Tibial nerve (tissue), 4 donors: ENCODE measurements around the gene CCDC47. TPM values are rescaled to one million over a fixed set of nuclear protein-coding genes. Genes with fewer than 3 reads are reported as not detected.
A peak's percentile ranks its signal among the peaks of the same experiment; 100 is the strongest.

Experiments used
- DNase-seq, 2 donors: peaks; one replicate each; pipeline ENCODE4 v3.0.0-alpha.2; 2019; ENCODE audit warnings: low spot score in 2 of 2
- H3K27ac ChIP-seq, 4 donors: fragments of 200-600 bp; sonication (generic) in 3 of 4; one replicate each; pipeline ENCODE4 v1.5.1; 2017 to 2019; ENCODE audit warnings: mild to moderate bottlenecking in 1 of 4
- H3K27me3 ChIP-seq, 2 donors: fragments of 200-600 bp; sonication (generic) in 1 of 2; one replicate each; pipeline versions ENCODE4 v1.5.1 to v1.6.0; 2017 to 2019
- H3K36me3 ChIP-seq, 3 donors: fragments of 200-600 bp; sonication (generic); one replicate each; pipeline ENCODE4 v1.5.1; 2018 to 2019
- H3K4me1 ChIP-seq, 4 donors: fragments of 200-600 bp; sonication (generic) in 3 of 4; one replicate each; pipeline ENCODE4 v1.5.1; 2017 to 2019
- H3K4me3 ChIP-seq, 4 donors: fragments of 200-600 bp; sonication (generic) in 3 of 4; one replicate each; pipeline ENCODE4 v1.5.1; 2017 to 2019; ENCODE audit warnings: mild to moderate bottlenecking in 1 of 4, moderate library complexity in 1 of 4
- H3K9me3 ChIP-seq, 4 donors: fragments of 200-600 bp; sonication (generic) in 3 of 4; one replicate each; pipeline ENCODE4 v1.5.1; 2017 to 2019
- EP300 ChIP-seq, 2 donors: sonication (generic); formaldehyde crosslinking; IDR thresholded peaks; one replicate each; pipeline ENCODE4 v1.6.1; 2017; ENCODE audit warnings: antibody characterized with exemption in 2 of 2, mild to moderate bottlenecking in 1 of 2
- POLR2A ChIP-seq, 2 donors: fragments of 450-650 bp; IDR thresholded peaks; one replicate each; pipeline ENCODE4 v1.6.1; 2017; ENCODE audit warnings: antibody characterized with exemption in 2 of 2, mild to moderate bottlenecking in 2 of 2, moderate library complexity in 2 of 2
- WGBS, 2 donors: methylation state at CpG; one replicate each; pipeline ENCODE4 v1.1.5; 2018; 5-methylcytosine and 5-hydroxymethylcytosine counted together
- total RNA-seq, 4 donors: library from RNA; depleted of rRNA; stranded (reverse); fragments of >200 nt; gene quantifications; one replicate each; pipeline ENCODE4 v1.1.0, GENCODE V29; 2016
- TF ChIP-seq, protein P1 (sequence below), 5 experiments: fragments of 200-600 bp in 3 of 5; fragments of 450-650 bp in 2 of 5; sonication (generic) in 3 of 5; IDR thresholded peaks; one replicate each; pipeline ENCODE4 v1.5.1; 2016 to 2019; ENCODE audit warnings: antibody characterized with exemption in 5 of 5, mild to moderate bottlenecking in 3 of 5, moderate library complexity in 2 of 5

The CCDC47 gene
- total RNA-seq, 4 donors from 2014 or later = 43.7 to 62.0 (median 51.0) TPM

DNA sequence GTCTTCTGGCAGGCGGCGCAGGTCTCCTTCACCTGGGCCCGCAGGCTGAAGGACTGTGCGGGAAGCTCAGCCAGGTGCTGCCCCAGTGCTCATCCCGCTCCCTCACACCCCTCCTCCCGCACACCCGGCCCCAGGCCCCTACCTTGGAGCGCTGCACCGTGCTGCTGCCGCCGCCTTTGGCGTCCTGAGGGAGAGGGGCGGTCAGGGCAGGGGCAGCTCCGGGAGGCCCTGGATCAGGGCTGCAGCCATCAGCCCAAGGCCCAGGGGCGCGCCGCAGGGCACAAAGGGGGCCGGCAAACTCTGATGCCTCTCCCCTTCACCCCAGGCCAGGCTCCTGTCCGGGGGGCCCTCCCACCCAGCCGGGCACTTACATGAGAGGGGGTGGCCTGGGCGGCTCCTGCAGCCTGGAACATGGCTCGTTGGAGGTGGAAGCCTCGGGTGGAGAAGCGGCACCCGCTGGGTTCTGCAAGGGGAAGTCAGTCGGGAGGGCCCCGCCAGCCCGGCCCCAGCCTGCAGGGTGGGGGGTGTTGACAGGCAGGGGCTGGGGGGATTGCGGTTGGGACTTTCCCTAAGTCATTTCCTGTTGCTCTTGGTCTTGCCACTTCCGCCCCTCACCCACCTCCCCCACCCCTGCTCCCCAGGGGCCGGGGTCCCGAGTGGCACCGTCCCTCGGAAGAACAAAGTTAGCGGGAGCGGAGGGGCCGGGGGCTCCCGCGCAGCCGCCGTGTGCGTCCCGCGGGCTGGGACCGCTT lies 74.3 kb downstream of the CCDC47 start:
- TF ChIP-seq EP300 (IDR thresholded peaks at IDR 0.05) (no peak), POLR2A (IDR thresholded peaks at IDR 0.05) (no peak)
- TF ChIP-seq, protein P1, sequence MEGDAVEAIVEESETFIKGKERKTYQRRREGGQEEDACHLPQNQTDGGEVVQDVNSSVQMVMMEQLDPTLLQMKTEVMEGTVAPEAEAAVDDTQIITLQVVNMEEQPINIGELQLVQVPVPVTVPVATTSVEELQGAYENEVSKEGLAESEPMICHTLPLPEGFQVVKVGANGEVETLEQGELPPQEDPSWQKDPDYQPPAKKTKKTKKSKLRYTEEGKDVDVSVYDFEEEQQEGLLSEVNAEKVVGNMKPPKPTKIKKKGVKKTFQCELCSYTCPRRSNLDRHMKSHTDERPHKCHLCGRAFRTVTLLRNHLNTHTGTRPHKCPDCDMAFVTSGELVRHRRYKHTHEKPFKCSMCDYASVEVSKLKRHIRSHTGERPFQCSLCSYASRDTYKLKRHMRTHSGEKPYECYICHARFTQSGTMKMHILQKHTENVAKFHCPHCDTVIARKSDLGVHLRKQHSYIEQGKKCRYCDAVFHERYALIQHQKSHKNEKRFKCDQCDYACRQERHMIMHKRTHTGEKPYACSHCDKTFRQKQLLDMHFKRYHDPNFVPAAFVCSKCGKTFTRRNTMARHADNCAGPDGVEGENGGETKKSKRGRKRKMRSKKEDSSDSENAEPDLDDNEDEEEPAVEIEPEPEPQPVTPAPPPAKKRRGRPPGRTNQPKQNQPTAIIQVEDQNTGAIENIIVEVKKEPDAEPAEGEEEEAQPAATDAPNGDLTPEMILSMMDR (IDR thresholded peaks at IDR 0.05) = no peak
- Histone ChIP-seq H3K36me3 (peaks cover 0 to 31% (median 0%) of the 10 kb centered on the region in 3 donors), H3K4me3 (peak overlapping the region; percentile 41 to 84 (median 62)), H3K27ac (peak overlapping the region; percentile 55 to 97 (median 88)), H3K27me3 (no peaks in the 10 kb centered on the region), H3K9me3 (no peaks in the 10 kb centered on the region), H3K4me1 (peaks cover 0 to 73% (median 35%) of the 10 kb centered on the region in 4 donors)
- DNase-seq = no peak
- 9% methylated on average over 18 to 36 of the region's 45 CpGs for WGBS, 2 donors

DNA sequence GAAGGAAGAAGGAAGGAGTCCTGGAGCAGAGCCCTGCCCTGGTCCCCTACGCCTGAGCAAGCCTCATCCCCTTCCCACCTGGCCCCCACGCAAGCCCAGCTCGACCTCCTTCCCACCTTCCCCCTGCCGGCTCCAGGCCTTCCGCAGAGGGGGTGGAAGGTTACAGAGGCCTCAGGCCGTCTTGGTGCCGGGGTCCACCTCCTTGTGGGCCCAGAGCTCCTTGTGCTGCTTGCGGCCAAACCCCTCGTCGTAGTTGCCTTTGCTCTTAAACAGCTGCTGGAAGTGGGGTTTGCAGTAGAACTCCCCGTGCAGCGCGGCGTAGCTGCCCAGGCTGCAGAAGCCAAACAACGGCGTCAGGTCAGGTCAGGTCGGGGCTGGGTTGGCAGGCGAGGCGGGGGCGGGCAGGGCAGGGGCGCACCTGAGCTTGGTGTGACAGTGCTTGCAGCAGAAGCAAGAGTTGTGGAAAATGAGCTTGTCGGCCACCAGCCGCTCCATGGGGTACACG lies 75.0 kb downstream of the CCDC47 start:
- peaks cover 0 to 77% (median 35%) of the 10 kb centered on the region in 4 donors for H3K4me1 ChIP-seq
- no peaks in the 10 kb centered on the region for H3K27me3 ChIP-seq
- H3K4me3 ChIP-seq = peak overlapping the region; percentile 41 to 84 (median 62)
- 39 to 43% methylated on average over 17 to 20 of the region's 24 CpGs for WGBS, 2 donors
- H3K9me3 ChIP-seq = no peaks in the 10 kb centered on the region
- TF ChIP-seq, protein P1 (IDR thresholded peaks at IDR 0.05) = no peak
- TF ChIP-seq EP300 (IDR thresholded peaks at IDR 0.05) (no peak), POLR2A (IDR thresholded peaks at IDR 0.05) (no peak)
- peak overlapping the region in 3 of 4 donors; percentile 85 to 97 (median 90) for H3K27ac ChIP-seq
- peaks cover 0 to 31% (median 5%) of the 10 kb centered on the region in 3 donors for H3K36me3 ChIP-seq
- no peak for DNase-seq

DNA sequence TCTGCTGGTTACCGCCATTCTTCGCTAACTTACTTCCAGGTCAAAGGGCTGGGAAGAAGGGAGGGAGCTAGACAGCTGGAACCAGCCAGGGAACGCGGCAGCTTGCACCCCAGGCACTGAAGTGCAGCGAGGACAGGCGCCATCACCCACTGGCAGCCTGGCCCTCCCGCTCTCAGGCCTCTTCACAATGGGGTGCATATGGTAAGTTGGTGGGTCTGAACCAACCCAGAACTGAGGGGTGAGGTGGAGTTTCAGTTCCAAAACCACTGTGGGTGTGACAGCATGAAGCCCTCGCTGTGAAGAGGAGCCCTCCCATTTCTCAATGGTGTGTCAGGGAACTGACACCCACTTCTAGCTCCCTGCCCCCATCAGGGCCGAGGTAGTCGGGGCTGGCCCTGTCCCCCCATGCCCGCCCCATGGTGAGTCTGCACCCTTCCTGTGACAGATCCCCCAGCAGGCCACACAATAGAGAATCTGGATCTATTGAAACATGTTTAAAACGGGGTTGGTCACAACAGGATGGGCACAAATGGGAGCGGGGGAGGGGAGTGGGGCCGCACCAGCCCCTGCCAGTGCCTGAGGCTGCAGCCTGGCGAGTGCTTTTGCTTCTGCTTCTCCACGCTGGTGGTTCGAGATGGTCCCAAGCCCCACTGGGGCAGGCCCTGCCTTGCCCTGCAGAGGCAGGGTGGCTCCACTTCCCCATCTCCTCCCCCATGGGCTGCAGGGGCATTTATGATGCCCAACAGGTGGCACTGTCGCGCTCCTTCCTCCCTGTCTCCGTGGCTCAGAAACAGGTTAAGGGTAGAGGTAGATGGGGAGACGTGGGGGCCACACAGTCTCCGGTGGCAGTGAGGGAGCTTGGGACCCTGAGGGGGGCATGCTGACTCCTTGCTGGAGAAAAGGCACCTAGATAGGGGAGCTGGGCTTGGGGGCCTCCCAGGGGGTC lies 75.8 kb downstream of the CCDC47 start:
- 54 to 56% methylated on average over 19 to 22 of the region's 22 CpGs for WGBS, 2 donors
- Histone ChIP-seq H3K27ac (peak overlapping the region in 3 of 4 donors; percentile 85 to 97 (median 90)), H3K9me3 (no peaks in the 10 kb centered on the region), H3K4me1 (peaks cover 0 to 77% (median 35%) of the 10 kb centered on the region in 4 donors), H3K27me3 (no peaks in the 10 kb centered on the region), H3K4me3 (peak overlapping the region in 2 of 4 donors; percentile 68 to 84), H3K36me3 (peaks cover 0 to 34% (median 14%) of the 10 kb centered on the region in 3 donors)
- DNase-seq = no peak
- TF ChIP-seq POLR2A (IDR thresholded peaks at IDR 0.05) (no peak), EP300 (IDR thresholded peaks at IDR 0.05) (peak in 1 of 2 donors; percentile 5)
- TF ChIP-seq, protein P1 (IDR thresholded peaks at IDR 0.05) = peak in 4 of 5 experiments; percentile 28 to 54 (median 38)

DNA sequence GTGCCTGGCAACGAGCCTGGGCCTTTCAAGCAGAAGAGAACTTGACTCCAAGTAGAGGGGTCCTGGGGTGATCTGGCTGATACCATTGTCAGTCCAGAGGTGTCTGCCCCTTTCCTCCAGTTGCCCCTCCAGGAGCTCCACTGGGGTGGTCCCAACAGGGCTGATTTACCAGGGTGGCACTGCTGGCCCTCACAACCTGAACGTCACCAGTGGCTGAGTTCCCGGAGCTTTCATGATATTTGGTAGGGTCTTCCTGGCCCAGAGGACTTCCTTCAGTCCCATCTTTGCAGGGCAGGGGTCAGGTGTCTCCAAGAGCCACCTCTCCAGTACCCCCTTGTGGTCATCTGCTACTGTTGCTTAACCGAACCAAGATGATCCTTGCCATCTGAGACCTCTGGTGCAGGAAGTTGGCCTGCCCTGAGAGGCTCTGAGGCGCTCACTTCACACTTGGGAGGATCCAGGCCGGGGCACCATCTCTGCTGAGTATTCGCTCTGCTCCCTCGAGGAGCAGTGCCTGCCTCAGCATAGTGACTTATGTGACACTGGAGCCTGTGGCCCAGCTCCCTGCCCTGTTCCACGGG lies 76.9 kb downstream of the CCDC47 start:
- DNase-seq = no peak

More for the DNA sequence above, 76.9 kb downstream of the CCDC47 start:
- TF ChIP-seq EP300 (IDR thresholded peaks at IDR 0.05) (peak in 1 of 2 donors; percentile 6), POLR2A (IDR thresholded peaks at IDR 0.05) (no peak)
- TF ChIP-seq, protein P1 (IDR thresholded peaks at IDR 0.05) = peak in 3 of 5 experiments; percentile 16 to 39 (median 30)
- 51 to 59% methylated on average over 6 to 9 of the region's 9 CpGs for WGBS, 2 donors
- H3K4me1 ChIP-seq = peaks cover 0 to 70% (median 34%) of the 10 kb centered on the region in 4 donors
- no peak overlapping the region for H3K4me3 ChIP-seq
- H3K9me3 ChIP-seq = no peaks in the 10 kb centered on the region
- H3K27me3 ChIP-seq = no peaks in the 10 kb centered on the region
- H3K36me3 ChIP-seq = peaks cover 0 to 46% (median 25%) of the 10 kb centered on the region in 3 donors
- peak overlapping the region in 3 of 4 donors; percentile 85 to 97 (median 90) for H3K27ac ChIP-seq
